HG02870 (cell line): ENCODE measurements around the gene TM4SF5.
"Not testable (repeated sequence)": the region's sequence is repeated elsewhere in the genome, so short reads cannot be mapped to it uniquely, and the experiment has no call there.

Experiments used
- ATAC-seq: cut with Tn5 transposase; IDR thresholded peaks from one replicate; pipeline ENCODE4 v1.9.1; 2021; ENCODE audit warnings: mild to moderate bottlenecking, moderate library complexity; ENCODE audit not compliant: unreplicated experiment

The TM4SF5 gene

DNA sequence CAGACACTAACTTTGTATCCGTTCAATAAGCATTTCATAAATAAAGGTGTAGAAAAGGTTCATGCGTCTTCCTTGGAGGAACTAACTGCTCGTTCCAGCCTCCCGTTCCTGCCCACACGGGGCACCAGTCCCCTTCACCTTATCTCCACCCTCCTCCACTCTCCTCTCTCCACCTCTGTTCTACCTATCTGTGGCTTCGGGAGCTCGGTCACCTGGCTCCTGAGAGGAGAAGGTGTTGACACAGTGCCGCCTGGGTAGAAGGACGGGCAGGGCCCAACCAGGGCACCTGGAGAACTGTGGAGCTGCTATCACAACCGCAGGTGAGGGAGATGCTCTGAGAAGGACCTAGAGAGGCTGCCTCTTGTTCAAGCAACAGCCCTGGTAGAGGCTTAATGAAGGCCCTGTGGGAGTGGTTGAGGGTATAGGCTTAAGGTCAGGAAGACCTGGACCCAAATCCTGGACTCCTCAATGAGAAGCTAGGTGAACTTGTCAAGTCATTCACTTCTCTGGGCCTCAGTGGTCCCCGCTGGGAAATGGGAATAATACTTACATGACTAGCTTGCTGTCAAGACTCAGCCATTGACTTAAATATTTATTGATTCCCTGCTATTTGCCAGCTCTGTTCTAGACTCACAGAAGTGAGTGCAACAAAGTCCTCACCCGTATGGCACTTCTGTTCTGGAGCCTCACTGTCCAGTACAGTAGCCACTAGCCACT, 51.8 kb downstream of the TM4SF5 start:
- ATAC-seq = no peak

DNA sequence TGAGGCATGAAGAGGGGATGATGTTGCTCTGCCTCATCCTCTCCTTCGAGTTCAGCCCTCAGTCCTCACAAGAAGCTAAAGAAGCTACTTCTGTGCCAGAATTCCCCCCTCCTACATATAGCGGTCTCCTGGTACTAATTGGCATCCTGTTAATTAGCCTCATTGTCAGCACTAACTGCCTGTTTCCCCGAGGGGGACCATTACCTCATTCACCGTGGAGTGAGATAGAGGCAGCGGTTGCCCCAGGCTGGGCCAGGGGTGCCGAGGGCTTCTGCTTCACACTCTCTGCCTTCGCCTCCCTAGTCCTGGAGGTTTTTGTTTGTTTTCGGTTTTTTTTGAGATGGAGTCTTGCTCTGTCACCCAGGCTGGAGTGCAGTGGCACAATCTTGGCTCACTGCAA, 55.7 kb downstream of the TM4SF5 start:
- ATAC-seq = no peak

DNA sequence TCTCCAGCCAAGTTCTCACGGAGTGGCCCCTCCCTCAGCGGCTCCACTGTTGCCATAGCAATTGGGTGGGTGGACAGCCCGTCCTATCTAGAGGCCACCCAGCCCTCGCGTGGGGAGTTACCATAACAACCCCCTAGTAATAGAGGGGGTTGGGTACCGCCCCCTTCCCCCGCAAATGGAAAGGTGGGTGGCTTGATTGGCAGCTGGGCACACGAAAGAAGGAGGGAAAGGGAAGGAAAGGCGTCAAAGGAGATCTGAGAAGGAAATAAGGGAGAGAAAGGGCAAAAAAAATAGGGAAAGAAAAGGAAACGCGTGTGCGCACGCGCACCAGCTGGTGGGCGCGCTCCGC, 61.1 kb downstream of the TM4SF5 start:
- not testable (repeated sequence) for ATAC-seq
